GM19240 (cell line): ENCODE results near the gene ALAD.

Source experiments
- DNase-seq: peaks from one replicate; pipeline ENCODE4 v3.0.0; 2011; ENCODE audit warnings: low spot score; ENCODE audit not compliant: insufficient read length

Gene ALAD

GRCh38 chr9:113350107-113350661 is 50.9 kb downstream of the ALAD start:
- DNase-seq: no peak

- no peak for DNase-seq
These were observed 51.5 kb downstream of the ALAD start, which contains the start of gene BSPRY for GRCh38 chr9:113349445-113350094. BSPRY (plus strand) TSS chr9:113349541; CDS start chr9:113349580, 39 bp downstream.

GRCh38 chr9:113349066-113349444 is 52.0 kb downstream of the ALAD start:
- DNase-seq: no peak

- DNase-seq: no peak
These were observed 52.6 kb downstream of the ALAD start for GRCh38 chr9:113348437-113348836.

- no peak for DNase-seq
These were observed 55.4 kb downstream of the ALAD start for GRCh38 chr9:113345671-113346070.

- DNase-seq: no peak
These were observed 55.9 kb downstream of the ALAD start for GRCh38 chr9:113345190-113345589.

GRCh38 chr9:113343732-113344231 is 57.3 kb downstream of the ALAD start:
- no peak for DNase-seq

- no peak for DNase-seq
These were observed 59.2 kb downstream of the ALAD start for GRCh38 chr9:113341712-113342410.

GRCh38 chr9:113340011-113340699 is 60.9 kb downstream of the ALAD start, which contains the start of gene WDR31:
WDR31 (minus strand) TSS chr9:113340275; CDS start chr9:113332022, 8,253 bp downstream.
- peak; percentile 90 for DNase-seq

- no peak for DNase-seq
These were observed 63.4 kb downstream of the ALAD start for GRCh38 chr9:113337714-113338113.
